NCI-H748 (cell line): ENCODE measurements around the gene ARMC3.
"Not testable (repeated sequence)": the region's sequence is repeated elsewhere in the genome, so short reads cannot be mapped to it uniquely, and the experiment has no call there.

Source experiments
- DNase-seq: peaks from one replicate; lab custom pipeline; 2025; ENCODE audit not compliant: unreplicated experiment; lab: John Stamatoyannopoulos, UW

The ARMC3 gene

GRCh38 chr10:23040002-23040401 is 112.1 kb downstream of the ARMC3 start:
- no peak for DNase-seq

GRCh38 chr10:23046027-23046426 is 118.2 kb downstream of the ARMC3 start:
- no peak for DNase-seq

- DNase-seq, result no peak
Measured at GRCh38 chr10:23047201-23048050, 119.6 kb downstream of the ARMC3 start.

- no peak for DNase-seq
Measured at GRCh38 chr10:23048191-23048590, 120.3 kb downstream of the ARMC3 start.

- no peak for DNase-seq
Measured at GRCh38 chr10:23051278-23051677, 123.4 kb downstream of the ARMC3 start.

GRCh38 chr10:23051855-23052331 is 124.0 kb downstream of the ARMC3 start:
- no peak for DNase-seq

- DNase-seq, result no peak
Measured at GRCh38 chr10:23053036-23053435, 125.2 kb downstream of the ARMC3 start.

- DNase-seq, result peak; percentile 25
Measured at GRCh38 chr10:23055424-23056185, 127.8 kb downstream of the ARMC3 start.

- no peak for DNase-seq
Measured at GRCh38 chr10:23056186-23056579, 128.3 kb downstream of the ARMC3 start.

GRCh38 chr10:23058366-23058765 is 130.5 kb downstream of the ARMC3 start:
- DNase-seq, result no peak

- peak; percentile 56 for DNase-seq
Measured at GRCh38 chr10:23060918-23061317, 133.1 kb downstream of the ARMC3 start.

- DNase-seq, result no peak
Measured at GRCh38 chr10:23063045-23063972, 135.5 kb downstream of the ARMC3 start.

GRCh38 chr10:23063973-23064812 is 136.3 kb downstream of the ARMC3 start:
- no peak for DNase-seq

GRCh38 chr10:23064813-23065114 is 136.9 kb downstream of the ARMC3 start:
- not testable (repeated sequence) for DNase-seq

GRCh38 chr10:23065181-23065948 is 137.5 kb downstream of the ARMC3 start:
- peak; percentile 44 for DNase-seq

- DNase-seq, result no peak
Measured at GRCh38 chr10:23067337-23067736, 139.5 kb downstream of the ARMC3 start.

- peak; percentile 66 for DNase-seq
Measured at GRCh38 chr10:23067939-23068775, 140.3 kb downstream of the ARMC3 start.

- no peak for DNase-seq
Measured at GRCh38 chr10:23069019-23069815, 141.4 kb downstream of the ARMC3 start.
